Activated naive CD4-positive, alpha-beta T cell treated with anti-CD3 and anti-CD28 coated beads, Interleukin-2, amount 10 ng/mL, durations not matched to agents 7 days and 5 days (primary cell): ENCODE results near the gene GAL.

Source experiments
- CTCF ChIA-PET: fragments of 350-600 bp; sonication (Branson Sonifier 250); formaldehyde crosslinking; loops from one replicate; lab custom pipeline; 2021; ENCODE audit warnings: antibody characterized with exemption; lab: Charles Lee
- DNase-seq: peaks from one replicate; pipeline ENCODE4 v3.0.0-alpha.2; 2020
- H3K27ac Mint-ChIP-seq: one replicate; pipeline ENCODE4 v1.8.0; 2021; ENCODE audit warnings: mild to moderate bottlenecking, moderate library complexity, mixed read lengths
- H3K27me3 Mint-ChIP-seq: one replicate; pipeline ENCODE4 v1.8.0; 2021; ENCODE audit warnings: mild to moderate bottlenecking, mixed read lengths
- H3K36me3 Mint-ChIP-seq: one replicate; pipeline ENCODE4 v1.8.0; 2021; ENCODE audit warnings: mixed read lengths
- H3K4me1 Mint-ChIP-seq: one replicate; pipeline ENCODE4 v1.8.0; 2021; ENCODE audit warnings: mixed read lengths
- H3K4me3 Mint-ChIP-seq: one replicate; pipeline ENCODE4 v1.8.0; 2021; ENCODE audit warnings: mild to moderate bottlenecking, moderate library complexity, mixed read lengths
- H3K9me3 Mint-ChIP-seq: one replicate; pipeline ENCODE4 v1.8.0; 2021; ENCODE audit warnings: mixed read lengths

The GAL gene

DNA sequence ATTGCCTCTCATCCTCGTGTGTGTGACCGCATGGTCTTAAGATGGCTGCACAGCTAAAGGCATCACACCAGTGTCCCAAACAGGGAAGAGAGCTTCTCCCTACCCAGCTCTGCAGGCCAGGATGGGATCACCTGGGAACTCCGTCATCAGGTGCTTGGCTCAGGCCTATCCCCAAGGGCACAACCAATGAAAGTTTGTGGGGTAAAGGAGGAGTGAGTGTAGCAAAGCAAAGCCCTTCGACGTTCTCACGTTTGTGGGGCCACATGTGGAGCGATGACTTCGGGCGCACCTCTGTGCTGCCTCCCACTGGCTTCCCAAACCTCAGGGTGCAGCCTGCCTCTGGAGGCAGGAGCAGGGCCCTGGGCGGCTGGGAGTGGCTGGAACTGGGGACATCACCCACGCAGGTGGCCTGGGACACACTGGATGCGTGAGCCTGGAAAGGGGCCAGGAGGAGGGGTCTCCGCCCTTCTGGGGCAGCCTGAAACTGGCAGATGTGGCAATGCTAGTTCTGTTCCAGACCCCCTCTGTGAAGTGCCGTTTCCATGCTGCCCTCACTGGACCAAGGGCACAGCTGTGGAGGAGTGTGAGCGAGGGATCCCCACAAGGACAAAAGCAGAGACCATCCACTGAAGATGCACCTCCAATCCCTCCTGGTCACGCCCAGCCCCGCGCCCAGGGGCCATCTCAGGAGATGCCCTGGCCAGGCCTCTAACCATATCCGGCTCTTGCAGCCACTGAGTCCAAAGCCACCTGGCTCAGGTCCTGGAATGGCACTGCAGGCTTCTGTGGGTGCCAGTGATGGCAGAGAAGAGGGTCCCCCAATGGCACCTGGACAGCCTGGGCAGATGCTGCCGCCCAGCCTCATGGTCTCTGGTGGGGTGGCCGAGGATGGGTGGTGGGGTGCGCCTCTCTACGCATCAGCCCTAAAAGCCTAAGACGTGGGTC, 30.6 kb upstream of the GAL start:
- peaks cover 32% of the 10 kb centered on the region for H3K27me3 Mint-ChIP-seq
- DNase-seq, result no peak
- no peaks in the 10 kb centered on the region for H3K4me1 Mint-ChIP-seq
- H3K4me3 Mint-ChIP-seq, result no peak overlapping the region
- no peak overlapping the region for H3K27ac Mint-ChIP-seq
- no peaks in the 10 kb centered on the region for H3K36me3 Mint-ChIP-seq
- peaks cover 5% of the 10 kb centered on the region for H3K9me3 Mint-ChIP-seq
- CTCF ChIA-PET, result no interaction called here

DNA sequence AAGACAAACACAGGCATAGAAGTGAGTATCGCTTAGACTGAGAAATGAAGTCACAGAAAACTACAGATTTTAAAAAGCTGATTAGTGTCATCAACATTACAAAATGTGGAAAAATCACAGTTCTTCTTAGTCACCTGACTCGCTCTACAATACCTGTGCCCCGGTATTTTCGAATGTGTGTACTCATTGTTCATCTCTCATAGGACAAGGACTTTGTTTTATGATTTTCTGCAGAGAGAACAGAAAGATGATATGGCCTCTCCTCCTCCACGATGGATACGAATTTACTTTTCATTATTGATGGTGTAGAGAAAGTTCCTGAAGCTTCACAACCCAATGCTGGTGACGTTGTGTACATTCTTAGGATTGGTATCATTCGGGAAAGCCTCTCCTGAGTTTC, 29.4 kb upstream of the GAL start:
- no peaks in the 10 kb centered on the region for H3K36me3 Mint-ChIP-seq
- H3K4me1 Mint-ChIP-seq, result no peaks in the 10 kb centered on the region
- CTCF ChIA-PET, result no interaction called here
- H3K27ac Mint-ChIP-seq, result no peak overlapping the region
- H3K4me3 Mint-ChIP-seq, result no peak overlapping the region
- peaks cover 19% of the 10 kb centered on the region for H3K27me3 Mint-ChIP-seq
- H3K9me3 Mint-ChIP-seq, result peaks cover 5% of the 10 kb centered on the region
- no peak for DNase-seq

GRCh38 chr11:68655406-68655805, 28.9 kb upstream of the GAL start:
- Mint-ChIP-seq H3K4me1 (no peaks in the 10 kb centered on the region), H3K27me3 (peaks cover 17% of the 10 kb centered on the region), H3K4me3 (no peak overlapping the region), H3K9me3 (peaks cover 5% of the 10 kb centered on the region), H3K27ac (no peak overlapping the region), H3K36me3 (no peaks in the 10 kb centered on the region)
- no peak for DNase-seq
- CTCF ChIA-PET, result no interaction called here

DNA sequence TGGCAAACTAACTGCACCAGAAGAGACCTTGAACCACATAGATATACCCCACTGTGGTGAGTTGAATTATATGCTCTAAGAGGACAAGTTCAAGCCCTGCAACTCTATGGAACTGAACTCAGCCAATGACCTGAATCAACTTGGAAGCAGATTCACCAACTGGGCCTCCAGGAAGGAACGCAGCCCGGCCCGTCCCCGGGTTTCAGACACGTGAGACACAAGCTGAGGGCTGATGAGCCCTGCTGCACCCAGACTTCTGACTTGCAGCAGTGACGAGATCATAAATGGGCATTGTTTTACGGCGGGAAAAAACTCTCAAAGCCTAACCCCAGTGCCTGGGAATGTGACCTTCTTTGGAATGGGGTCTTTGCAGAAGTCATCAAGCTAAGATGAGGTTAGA, 28.5 kb upstream of the GAL start:
- Mint-ChIP-seq H3K4me1 (no peaks in the 10 kb centered on the region), H3K27ac (no peak overlapping the region), H3K27me3 (peaks cover 16% of the 10 kb centered on the region), H3K36me3 (no peaks in the 10 kb centered on the region), H3K4me3 (no peak overlapping the region), H3K9me3 (peaks cover 5% of the 10 kb centered on the region)
- DNase-seq, result no peak
- CTCF ChIA-PET, result no interaction called here

DNA sequence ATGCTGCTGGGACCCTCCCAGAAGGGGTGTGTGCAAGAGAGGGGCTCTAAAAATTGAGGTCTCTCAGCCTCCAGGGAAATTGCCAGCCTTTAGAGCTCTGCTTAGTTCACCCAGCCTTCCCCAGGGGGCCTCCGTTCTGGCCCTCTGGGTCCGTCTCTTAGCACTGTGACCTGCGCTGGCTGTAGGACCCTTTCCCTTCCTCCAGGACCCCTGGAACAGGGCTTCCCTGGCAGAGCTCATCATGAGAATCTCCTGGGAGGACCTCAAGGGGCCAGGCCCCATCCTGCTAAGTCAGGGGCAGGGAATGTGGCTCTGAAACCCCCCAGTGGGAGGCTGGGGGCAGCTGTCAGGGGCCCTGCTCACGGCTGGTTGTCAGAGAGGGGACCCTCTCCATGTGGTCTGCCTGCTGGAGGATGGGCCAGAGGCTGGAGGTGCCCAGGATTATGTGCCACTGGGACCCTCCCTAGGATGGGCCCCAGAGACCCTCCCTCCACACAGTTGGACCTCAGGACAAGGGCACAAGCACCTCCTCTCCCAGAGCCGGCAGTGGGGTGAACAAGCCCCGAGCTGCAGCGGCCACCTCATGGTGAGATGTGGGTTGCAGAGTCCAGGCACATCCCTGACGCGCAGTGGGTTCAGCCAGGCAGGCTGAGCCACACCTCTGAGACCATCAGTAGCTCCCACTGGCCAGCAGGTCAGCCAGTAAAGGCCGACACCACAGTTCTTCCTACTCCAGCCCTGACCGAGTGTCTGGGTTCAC, 27.1 kb upstream of the GAL start:
- no peaks in the 10 kb centered on the region for H3K4me1 Mint-ChIP-seq
- peaks cover 11% of the 10 kb centered on the region for H3K27me3 Mint-ChIP-seq
- H3K4me3 Mint-ChIP-seq, result no peak overlapping the region
- H3K36me3 Mint-ChIP-seq, result no peaks in the 10 kb centered on the region
- no peak overlapping the region for H3K27ac Mint-ChIP-seq
- CTCF ChIA-PET, result no interaction called here
- peaks cover 5% of the 10 kb centered on the region for H3K9me3 Mint-ChIP-seq
- DNase-seq, result no peak

GRCh38 chr11:68658097-68658496, 26.2 kb upstream of the GAL start:
- no peak for DNase-seq
- no peak overlapping the region for H3K27ac Mint-ChIP-seq

GRCh38 chr11:68658661-68659060, 25.7 kb upstream of the GAL start:
- Mint-ChIP-seq H3K4me1 (no peaks in the 10 kb centered on the region), H3K27ac (no peak overlapping the region), H3K36me3 (no peaks in the 10 kb centered on the region), H3K27me3 (peaks cover 14% of the 10 kb centered on the region), H3K9me3 (peaks cover 5% of the 10 kb centered on the region), H3K4me3 (no peak overlapping the region)
- no peak for DNase-seq
- CTCF ChIA-PET, result no interaction called here

More at GRCh38 chr11:68658097-68658496, 26.2 kb upstream of the GAL start:
- peaks cover 5% of the 10 kb centered on the region for H3K9me3 Mint-ChIP-seq
- no peak overlapping the region for H3K4me3 Mint-ChIP-seq
- no peaks in the 10 kb centered on the region for H3K4me1 Mint-ChIP-seq
- H3K36me3 Mint-ChIP-seq, result no peaks in the 10 kb centered on the region
- peaks cover 13% of the 10 kb centered on the region for H3K27me3 Mint-ChIP-seq
- CTCF ChIA-PET, result no interaction called here

- no peak overlapping the region for H3K4me3 Mint-ChIP-seq
- H3K27ac Mint-ChIP-seq, result no peak overlapping the region
- no peaks in the 10 kb centered on the region for H3K4me1 Mint-ChIP-seq
- H3K36me3 Mint-ChIP-seq, result no peaks in the 10 kb centered on the region
- CTCF ChIA-PET, result no interaction called here
- peaks cover 5% of the 10 kb centered on the region for H3K9me3 Mint-ChIP-seq
- H3K27me3 Mint-ChIP-seq, result peaks cover 16% of the 10 kb centered on the region
- DNase-seq, result no peak
These were observed 25.0 kb upstream of the GAL start for GRCh38 chr11:68659158-68659921.

- Mint-ChIP-seq H3K27me3 (peaks cover 22% of the 10 kb centered on the region), H3K36me3 (no peaks in the 10 kb centered on the region), H3K4me1 (no peaks in the 10 kb centered on the region), H3K9me3 (peaks cover 2% of the 10 kb centered on the region), H3K27ac (no peak overlapping the region), H3K4me3 (no peak overlapping the region)
- CTCF ChIA-PET, result no interaction called here
- DNase-seq, result no peak
These were observed 24.1 kb upstream of the GAL start for GRCh38 chr11:68660066-68660810.

DNA sequence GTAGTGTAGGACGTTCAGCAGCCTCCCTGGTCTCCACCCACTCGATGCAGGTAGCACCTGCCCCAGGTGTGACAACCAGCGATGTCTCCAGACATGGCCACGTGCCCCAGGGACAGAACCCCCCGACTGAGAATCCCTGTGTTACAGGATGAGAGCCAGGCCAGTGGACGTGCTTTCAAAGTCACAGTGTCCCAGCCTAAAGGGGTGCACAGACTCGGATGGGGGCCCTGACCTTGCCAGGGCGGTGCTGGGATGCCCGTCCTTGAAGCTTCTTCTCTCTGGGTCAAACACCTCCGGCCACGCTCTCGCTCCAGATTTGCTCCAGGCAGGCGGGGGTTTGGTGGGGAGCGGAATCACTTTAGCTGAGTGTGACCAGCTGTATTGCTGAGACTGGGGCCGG, 23.3 kb upstream of the GAL start:
- H3K27ac Mint-ChIP-seq, result no peak overlapping the region
- H3K36me3 Mint-ChIP-seq, result no peaks in the 10 kb centered on the region
- H3K4me1 Mint-ChIP-seq, result no peaks in the 10 kb centered on the region
- DNase-seq, result no peak
- no peak overlapping the region for H3K4me3 Mint-ChIP-seq
- peaks cover 22% of the 10 kb centered on the region for H3K27me3 Mint-ChIP-seq
- H3K9me3 Mint-ChIP-seq, result no peaks in the 10 kb centered on the region
- CTCF ChIA-PET, result no interaction called here

DNA sequence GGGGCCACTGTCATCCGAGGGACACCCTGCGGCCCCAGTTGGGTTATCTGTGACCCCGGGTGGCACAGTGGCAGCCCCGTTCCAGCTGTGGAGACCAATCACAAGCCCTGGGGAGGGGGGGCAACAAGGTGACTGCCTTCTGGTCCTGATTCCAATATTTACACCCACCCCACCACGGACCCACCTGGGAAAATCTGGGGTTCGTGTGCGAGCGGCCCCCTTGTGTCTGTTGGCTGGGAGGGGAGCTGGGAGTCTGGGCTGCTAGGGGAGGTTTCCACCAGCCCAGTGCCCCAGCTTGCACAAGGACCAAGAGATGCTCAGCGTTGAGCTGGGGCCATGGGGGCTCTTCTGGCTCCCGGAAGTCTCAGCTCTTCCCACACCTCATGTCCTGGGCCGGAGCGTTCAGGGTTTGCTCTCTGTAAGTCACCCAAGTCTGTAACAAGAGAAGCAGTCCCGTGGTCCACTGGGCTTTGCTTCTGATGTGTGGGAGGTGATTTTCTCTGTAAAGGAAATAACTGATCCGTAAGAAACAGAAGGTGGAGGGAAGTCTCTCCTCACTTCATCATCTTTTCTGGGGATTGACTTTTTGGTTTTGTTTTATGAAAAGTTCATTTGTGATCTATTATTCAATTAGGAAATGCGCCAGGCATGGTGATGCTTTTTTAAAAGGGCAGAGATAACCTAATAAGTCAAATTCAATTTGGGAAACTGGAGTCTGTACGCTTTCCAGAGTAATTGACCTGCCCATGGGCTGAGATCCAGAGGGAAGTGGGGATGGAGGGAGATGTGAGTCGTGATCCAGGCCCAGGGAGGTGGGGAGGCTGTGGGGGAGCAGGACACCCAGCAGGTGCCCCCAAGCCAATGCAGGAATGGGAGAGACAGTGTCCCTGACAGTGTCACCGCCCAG, 22.4 kb upstream of the GAL start:
- peaks cover 22% of the 10 kb centered on the region for H3K27me3 Mint-ChIP-seq

DNA sequence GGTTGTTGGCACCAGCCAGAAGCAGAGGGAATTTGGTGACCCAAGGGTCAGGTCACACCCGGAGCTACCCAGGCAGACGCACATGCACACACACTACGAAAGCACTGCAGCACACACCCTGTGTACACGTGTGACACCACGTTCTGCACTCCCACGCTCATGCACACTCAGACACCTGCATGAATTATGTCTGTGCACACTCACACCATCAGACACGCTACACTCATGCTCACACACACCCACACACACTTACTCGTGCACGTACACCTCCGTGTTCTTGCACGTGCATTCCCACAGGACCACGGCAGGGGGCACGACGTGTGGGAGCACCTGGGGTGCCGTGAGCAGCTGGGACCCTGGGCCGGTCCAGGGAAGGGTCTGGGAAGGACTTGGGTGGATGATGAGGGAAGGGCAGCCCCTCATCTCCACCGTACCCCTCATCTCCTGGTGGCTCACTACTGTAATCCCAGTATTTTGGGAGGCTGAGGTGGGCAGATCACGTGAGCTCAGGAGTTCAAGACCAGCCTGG, 20.8 kb upstream of the GAL start:
- CTCF ChIA-PET, result no interaction called here
- DNase-seq, result no peak
- Mint-ChIP-seq H3K27ac (no peak overlapping the region), H3K4me1 (no peaks in the 10 kb centered on the region), H3K4me3 (no peak overlapping the region), H3K27me3 (peaks cover 22% of the 10 kb centered on the region), H3K9me3 (no peaks in the 10 kb centered on the region), H3K36me3 (no peaks in the 10 kb centered on the region)

More for the DNA sequence above, 22.4 kb upstream of the GAL start:
- H3K9me3 Mint-ChIP-seq, result no peaks in the 10 kb centered on the region
- H3K4me1 Mint-ChIP-seq, result no peaks in the 10 kb centered on the region
- CTCF ChIA-PET, result no interaction called here
- DNase-seq, result no peak
- no peaks in the 10 kb centered on the region for H3K36me3 Mint-ChIP-seq
- H3K4me3 Mint-ChIP-seq, result no peak overlapping the region
- no peak overlapping the region for H3K27ac Mint-ChIP-seq

GRCh38 chr11:68664141-68664540, 20.2 kb upstream of the GAL start:
- no peak overlapping the region for H3K4me3 Mint-ChIP-seq
- CTCF ChIA-PET, result no interaction called here
- H3K4me1 Mint-ChIP-seq, result no peaks in the 10 kb centered on the region
- no peak for DNase-seq
- no peaks in the 10 kb centered on the region for H3K36me3 Mint-ChIP-seq
- H3K9me3 Mint-ChIP-seq, result no peaks in the 10 kb centered on the region
- H3K27ac Mint-ChIP-seq, result no peak overlapping the region
- H3K27me3 Mint-ChIP-seq, result peaks cover 22% of the 10 kb centered on the region
